ENCODE results near the gene ELANE. TPM values are rescaled to one million over a fixed set of nuclear protein-coding genes. Genes with fewer than 3 reads are reported as not detected.

The ELANE gene
- total RNA-seq, 1 experiment from 2014 or later: not detected

GRCh38 chr19:829129-829758, 22.9 kb upstream of the ELANE start:
- H3K27me3 Mint-ChIP-seq (ENCODE audit: insufficient read depth, unreplicated experiment): no peaks in the 10 kb centered on the region
- ChIA-PET POLR2A (no interaction called here), CTCF (no interaction called here)
- H3K4me3 Mint-ChIP-seq (ENCODE audit: unreplicated experiment): no peak overlapping the region
- no peaks in the 10 kb centered on the region for H3K36me3 ChIP-seq (ENCODE audit: control insufficient read depth, insufficient read depth, low read length)
- no peak overlapping the region for H3K27ac Mint-ChIP-seq (ENCODE audit: unreplicated experiment)
- TF ChIP-seq, protein P1, sequence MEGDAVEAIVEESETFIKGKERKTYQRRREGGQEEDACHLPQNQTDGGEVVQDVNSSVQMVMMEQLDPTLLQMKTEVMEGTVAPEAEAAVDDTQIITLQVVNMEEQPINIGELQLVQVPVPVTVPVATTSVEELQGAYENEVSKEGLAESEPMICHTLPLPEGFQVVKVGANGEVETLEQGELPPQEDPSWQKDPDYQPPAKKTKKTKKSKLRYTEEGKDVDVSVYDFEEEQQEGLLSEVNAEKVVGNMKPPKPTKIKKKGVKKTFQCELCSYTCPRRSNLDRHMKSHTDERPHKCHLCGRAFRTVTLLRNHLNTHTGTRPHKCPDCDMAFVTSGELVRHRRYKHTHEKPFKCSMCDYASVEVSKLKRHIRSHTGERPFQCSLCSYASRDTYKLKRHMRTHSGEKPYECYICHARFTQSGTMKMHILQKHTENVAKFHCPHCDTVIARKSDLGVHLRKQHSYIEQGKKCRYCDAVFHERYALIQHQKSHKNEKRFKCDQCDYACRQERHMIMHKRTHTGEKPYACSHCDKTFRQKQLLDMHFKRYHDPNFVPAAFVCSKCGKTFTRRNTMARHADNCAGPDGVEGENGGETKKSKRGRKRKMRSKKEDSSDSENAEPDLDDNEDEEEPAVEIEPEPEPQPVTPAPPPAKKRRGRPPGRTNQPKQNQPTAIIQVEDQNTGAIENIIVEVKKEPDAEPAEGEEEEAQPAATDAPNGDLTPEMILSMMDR (IDR thresholded peaks at IDR 0.05; ENCODE audit: insufficient read depth in 1 of 2, low read depth in 1 of 2, low read length in 1 of 2, severe bottlenecking in 1 of 2, unreplicated experiment in 1 of 2): no peak
- intact Hi-C loops (cut with micrococcal nuclease; ENCODE audit: unreplicated experiment): no loop called here
- no peak overlapping the region for H3K4me3 ChIP-seq (ENCODE audit: low read depth, low read length)
- H3K4me1 ChIP-seq: no peaks in the 10 kb centered on the region
- no peak for DNase-seq
- H3K36me3 Mint-ChIP-seq (ENCODE audit: insufficient read depth, unreplicated experiment): no peaks in the 10 kb centered on the region
- BruUV-seq (replicated peaks): no TSS peak
- no peaks in the 10 kb centered on the region for H3K4me1 Mint-ChIP-seq (ENCODE audit: low read depth, unreplicated experiment)
- no peaks in the 10 kb centered on the region for H3K9me3 Mint-ChIP-seq (ENCODE audit: unreplicated experiment)
- no peaks in the 10 kb centered on the region for H3K27me3 ChIP-seq (replicated peaks; ENCODE audit: control insufficient read depth, insufficient read depth, low read length)
- no peaks in the 10 kb centered on the region for H3K9me3 ChIP-seq

DNA sequence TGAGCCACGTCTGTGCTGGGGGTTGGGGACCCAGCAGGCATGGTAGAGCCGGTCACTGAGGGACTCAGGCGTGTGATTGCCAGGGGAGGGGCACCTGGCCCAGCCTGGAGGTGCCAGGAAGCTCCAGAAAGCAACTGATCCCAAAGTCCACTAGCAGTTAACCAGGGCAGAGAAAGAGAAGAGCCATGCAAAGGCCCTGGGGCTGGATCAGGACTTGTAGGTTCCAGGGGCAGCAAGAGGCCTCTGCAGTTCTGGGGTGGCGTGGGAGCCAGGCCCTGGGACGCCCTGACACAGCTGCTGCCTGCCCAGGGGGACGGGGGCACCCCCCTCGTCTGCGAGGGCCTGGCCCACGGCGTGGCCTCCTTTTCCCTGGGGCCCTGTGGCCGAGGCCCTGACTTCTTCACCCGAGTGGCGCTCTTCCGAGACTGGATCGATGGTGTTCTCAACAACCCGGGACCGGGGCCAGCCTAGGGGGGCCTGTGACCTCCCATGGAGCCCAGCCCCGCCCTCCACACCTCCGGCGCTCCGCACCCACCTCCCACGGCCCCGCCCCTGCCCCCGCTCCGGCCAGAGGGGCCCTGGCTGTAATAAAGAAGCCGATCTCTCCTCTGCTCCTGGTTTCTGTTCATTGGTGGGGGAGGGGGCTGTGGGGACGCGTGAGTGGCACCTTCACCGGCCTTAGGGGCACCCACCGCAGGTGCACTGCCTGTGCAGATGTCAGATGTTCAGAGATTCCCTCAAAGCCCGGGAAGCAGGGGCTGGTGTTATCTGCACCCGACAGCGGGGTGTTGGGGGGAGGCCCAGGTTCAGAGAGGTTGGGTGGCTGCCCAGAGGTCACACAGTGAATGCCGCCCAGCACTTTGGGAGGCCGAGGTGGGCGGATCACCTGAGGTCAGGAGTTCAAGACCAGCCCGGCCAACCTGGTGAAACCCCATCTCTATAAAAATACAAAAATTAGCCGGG, 20.4 kb upstream of the ELANE start:
- no peak overlapping the region for H3K27ac Mint-ChIP-seq (ENCODE audit: unreplicated experiment)
- Histone ChIP-seq H3K4me3 (ENCODE audit: low read depth, low read length) (no peak overlapping the region), H3K27me3 (replicated peaks; ENCODE audit: control insufficient read depth, insufficient read depth, low read length) (no peaks in the 10 kb centered on the region), H3K9me3 (no peaks in the 10 kb centered on the region), H3K36me3 (ENCODE audit: control insufficient read depth, insufficient read depth, low read length) (no peaks in the 10 kb centered on the region), H3K4me1 (no peaks in the 10 kb centered on the region)
- H3K36me3 Mint-ChIP-seq (ENCODE audit: insufficient read depth, unreplicated experiment): no peaks in the 10 kb centered on the region
- intact Hi-C loops (cut with micrococcal nuclease; ENCODE audit: unreplicated experiment): no loop called here
- ChIA-PET CTCF (interaction anchor here (0.6 kb wide), 1 partner anchor 127 kb away, joined by 3 read pairs; no protein-coding TSS in a partner anchor), POLR2A (no interaction called here)
- no peak for DNase-seq
- BruUV-seq (replicated peaks): no TSS peak
- no peaks in the 10 kb centered on the region for H3K4me1 Mint-ChIP-seq (ENCODE audit: low read depth, unreplicated experiment)
- no peaks in the 10 kb centered on the region for H3K9me3 Mint-ChIP-seq (ENCODE audit: unreplicated experiment)
- TF ChIP-seq, protein P1 (IDR thresholded peaks at IDR 0.05; ENCODE audit: insufficient read depth in 1 of 2, low read depth in 1 of 2, low read length in 1 of 2, severe bottlenecking in 1 of 2, unreplicated experiment in 1 of 2): no peak
- no peaks in the 10 kb centered on the region for H3K27me3 Mint-ChIP-seq (ENCODE audit: insufficient read depth, unreplicated experiment)
- H3K4me3 Mint-ChIP-seq (ENCODE audit: unreplicated experiment): no peak overlapping the region

GRCh38 chr19:834216-834615, 17.9 kb upstream of the ELANE start:
- Mint-ChIP-seq H3K27ac (ENCODE audit: unreplicated experiment) (no peak overlapping the region), H3K4me1 (ENCODE audit: low read depth, unreplicated experiment) (no peaks in the 10 kb centered on the region)
- TF ChIP-seq, protein P1 (IDR thresholded peaks at IDR 0.05; ENCODE audit: insufficient read depth in 1 of 2, low read depth in 1 of 2, low read length in 1 of 2, severe bottlenecking in 1 of 2, unreplicated experiment in 1 of 2): no peak

More at GRCh38 chr19:834216-834615, 17.9 kb upstream of the ELANE start:
- DNase-seq: no peak
- ChIA-PET POLR2A (no interaction called here), CTCF (no interaction called here)
- H3K27me3 ChIP-seq (replicated peaks; ENCODE audit: control insufficient read depth, insufficient read depth, low read length): no peaks in the 10 kb centered on the region
- no peak overlapping the region for H3K4me3 ChIP-seq (ENCODE audit: low read depth, low read length)
- H3K9me3 Mint-ChIP-seq (ENCODE audit: unreplicated experiment): no peaks in the 10 kb centered on the region
- no peaks in the 10 kb centered on the region for H3K36me3 Mint-ChIP-seq (ENCODE audit: insufficient read depth, unreplicated experiment)
- no TSS peak for BruUV-seq (replicated peaks)
- H3K27me3 Mint-ChIP-seq (ENCODE audit: insufficient read depth, unreplicated experiment): no peaks in the 10 kb centered on the region
- H3K9me3 ChIP-seq: no peaks in the 10 kb centered on the region
- no peaks in the 10 kb centered on the region for H3K36me3 ChIP-seq (ENCODE audit: control insufficient read depth, insufficient read depth, low read length)
- no peaks in the 10 kb centered on the region for H3K4me1 ChIP-seq
- intact Hi-C loops (cut with micrococcal nuclease; ENCODE audit: unreplicated experiment): no loop called here
- no peak overlapping the region for H3K4me3 Mint-ChIP-seq (ENCODE audit: unreplicated experiment)

Data from Caco-2 (cell line).